H1 (cell line): ENCODE data around the gene TARP.
A peak's percentile ranks its signal among the peaks of the same experiment; 100 is the strongest.

Experiments
- CTCF ChIA-PET: fragments of 300-600 bp; sonication (Branson Sonifier 250); formaldehyde crosslinking; loops from one replicate; lab custom pipeline; 2021; ENCODE audit not compliant: partially characterized antibody; lab: Charles Lee
- POLR2A ChIA-PET: fragments of 300-600 bp; sonication (Branson Sonifier 250); formaldehyde crosslinking; loops from one replicate; lab custom pipeline; 2021; ENCODE audit warnings: inconsistent platforms; ENCODE audit not compliant: partially characterized antibody; lab: Charles Lee
- DNase-seq, 2 experiments: peaks; one replicate each; pipeline versions ENCODE4 v3.0.0 to v3.0.0-alpha.2; 2010 to 2022; ENCODE audit warnings: low spot score in 2 of 2, low read depth in 1 of 2, mixed read lengths in 1 of 2
- FAIRE-seq: peaks from 2 replicates; lab custom pipeline; 2011; peaks lifted over from hg19 to GRCh38; lab: Jason Lieb, UNC
- H2AFZ ChIP-seq: 2 replicates; pipeline ENCODE4 v1.8.1; 2012; ENCODE audit warnings: low read length, inconsistent platforms
- H2AK5ac ChIP-seq: 2 replicates; pipeline ENCODE4 v1.6.1; 2013; ENCODE audit warnings: low read depth, low read length
- H2BK120ac ChIP-seq: replicated peaks from 2 replicates; pipeline ENCODE3; 2013; ENCODE audit warnings: low read depth, low read length, inconsistent platforms
- H2BK12ac ChIP-seq: 2 replicates; pipeline ENCODE4 v1.6.1; 2013; ENCODE audit warnings: low read depth, low read length
- H2BK15ac ChIP-seq: 2 replicates; pipeline ENCODE4 v1.6.1; 2013; ENCODE audit warnings: low read length
- H2BK20ac ChIP-seq: 2 replicates; pipeline ENCODE4 v1.6.1; 2013; ENCODE audit warnings: low read length
- H2BK5ac ChIP-seq: 2 replicates; pipeline ENCODE4 v1.6.1; 2013; ENCODE audit warnings: low read depth, low read length
- H3K14ac ChIP-seq: 2 replicates; pipeline ENCODE4 v1.6.1; 2013; ENCODE audit warnings: inconsistent platforms; ENCODE audit not compliant: insufficient read length
- H3K18ac ChIP-seq: 2 replicates; pipeline ENCODE4 v1.6.1; 2013; ENCODE audit warnings: low read length; ENCODE audit errors: extremely low read depth
- H3K23ac ChIP-seq: 2 replicates; pipeline ENCODE4 v1.6.1; 2013; ENCODE audit warnings: inconsistent platforms; ENCODE audit not compliant: insufficient read length
- H3K23me2 ChIP-seq: 2 replicates; pipeline ENCODE4 v1.6.1; 2013; ENCODE audit warnings: low read depth, low read length
- H3K27ac ChIP-seq: 2 replicates; pipeline ENCODE4 v1.6.1; 2011; ENCODE audit warnings: low read depth, low read length, inconsistent platforms
- H3K27me3 ChIP-seq, 4 experiments: replicated peaks in 1 of 4; 1 replicate in 1 of 4; 2 replicates in 3 of 4; pipeline versions ENCODE4 v1.6.1 to v1.8.1; 2011 to 2013; ENCODE audit warnings: low read length in 3 of 4, mild to moderate bottlenecking in 3 of 4, inconsistent platforms in 2 of 4, mixed read lengths in 2 of 4, moderate library complexity in 1 of 4; ENCODE audit not compliant: control insufficient read depth in 3 of 4, insufficient read depth in 3 of 4; ENCODE audit errors: extremely low read depth in 1 of 4
- H3K36me3 ChIP-seq, 4 experiments: 2 replicates each; pipeline versions ENCODE4 v1.6.1 to v1.8.1; 2011 to 2013; ENCODE audit warnings: mild to moderate bottlenecking in 4 of 4, low read length in 3 of 4, moderate library complexity in 2 of 4, control low read depth in 1 of 4, inconsistent platforms in 1 of 4; ENCODE audit not compliant: insufficient read depth in 4 of 4, control insufficient read depth in 2 of 4
- H3K4ac ChIP-seq: replicated peaks from 2 replicates; pipeline ENCODE3; 2013; ENCODE audit warnings: low read length, low read depth, mixed read lengths, inconsistent platforms; ENCODE audit not compliant: insufficient read length
- H3K4me1 ChIP-seq, 4 experiments: replicated peaks in 1 of 4; 1 replicate in 1 of 4; 2 replicates in 3 of 4; pipeline versions ENCODE4 v1.6.1 to v1.8.1; 2011 to 2013; ENCODE audit warnings: low read length in 3 of 4, inconsistent platforms in 2 of 4, mixed read lengths in 1 of 4; ENCODE audit not compliant: insufficient read depth in 4 of 4, control insufficient read depth in 3 of 4
- H3K4me2 ChIP-seq, 2 experiments: 2 replicates each; pipeline versions ENCODE4 v1.6.1 to v1.8.1; 2011 to 2013; ENCODE audit warnings: low read depth in 2 of 2, low read length in 2 of 2, control low read depth in 1 of 2, inconsistent platforms in 1 of 2, mild to moderate bottlenecking in 1 of 2; ENCODE audit not compliant: insufficient read depth in 1 of 2
- H3K4me3 ChIP-seq, 4 experiments: fragments of 200-600, 300-600 bp in 1 of 4; sonication (generic), shearing (Covaris generic), sonication (Bioruptor Twin) in 1 of 4; 2 replicates each; pipeline versions ENCODE4 v1.5.1 to v1.8.1; 2011 to 2016; ENCODE audit warnings: low read length in 4 of 4, low read depth in 3 of 4, control low read depth in 2 of 4, inconsistent platforms in 2 of 4, mild to moderate bottlenecking in 2 of 4, mixed read lengths in 1 of 4, moderate library complexity in 1 of 4; ENCODE audit not compliant: insufficient read depth in 2 of 4; ENCODE audit errors: extremely low read depth in 1 of 4
- H3K56ac ChIP-seq: replicated peaks from 2 replicates; pipeline ENCODE3; 2013; ENCODE audit warnings: low read depth, mild to moderate bottlenecking, mixed read lengths, low read length, inconsistent platforms; ENCODE audit not compliant: insufficient read length
- H3K79me1 ChIP-seq: 2 replicates; pipeline ENCODE4 v1.6.1; 2013; ENCODE audit warnings: low read depth, low read length, control low read depth
- H3K79me2 ChIP-seq, 2 experiments: 2 replicates each; pipeline versions ENCODE4 v1.6.1 to v1.8.1; 2012 to 2013; ENCODE audit warnings: low read length in 2 of 2, mild to moderate bottlenecking in 2 of 2, inconsistent platforms in 1 of 2; ENCODE audit not compliant: insufficient read depth in 2 of 2, control insufficient read depth in 1 of 2
- H3K9ac ChIP-seq, 4 experiments: replicated peaks in 1 of 4; 1 replicate in 1 of 4; 2 replicates in 3 of 4; pipeline versions ENCODE4 v1.6.1 to v1.8.1; 2011 to 2013; ENCODE audit warnings: low read depth in 3 of 4, low read length in 3 of 4, control low read depth in 2 of 4, mild to moderate bottlenecking in 2 of 4, moderate library complexity in 2 of 4, inconsistent platforms in 1 of 4; ENCODE audit errors: extremely low read depth in 1 of 4
- H3K9me3 ChIP-seq, 2 experiments: 2 replicates each; pipeline versions ENCODE4 v1.6.1 to v1.8.1; 2012 to 2013; ENCODE audit warnings: mild to moderate bottlenecking in 2 of 2, moderate library complexity in 2 of 2, control low read depth in 1 of 2, inconsistent platforms in 1 of 2, low read depth in 1 of 2, low read length in 1 of 2, mixed read lengths in 1 of 2; ENCODE audit not compliant: insufficient read depth in 2 of 2
- H4K20me1 ChIP-seq, 2 experiments: replicated peaks in 1 of 2; 2 replicates each; pipeline versions ENCODE3 to v1.8.1; 2011 to 2013; ENCODE audit warnings: inconsistent platforms in 2 of 2, low read length in 2 of 2, mild to moderate bottlenecking in 1 of 2; ENCODE audit not compliant: insufficient read depth in 2 of 2, control insufficient read depth in 1 of 2
- H4K5ac ChIP-seq: 2 replicates; pipeline ENCODE4 v1.6.1; 2013; ENCODE audit warnings: low read length, low read depth, mixed read lengths, inconsistent platforms; ENCODE audit not compliant: insufficient read length
- H4K8ac ChIP-seq: 2 replicates; pipeline ENCODE4 v1.8.0; 2013; ENCODE audit warnings: mild to moderate bottlenecking, moderate library complexity, low read length, inconsistent platforms; ENCODE audit not compliant: insufficient read depth; ENCODE audit errors: extremely low read depth
- H4K91ac ChIP-seq: replicated peaks from 2 replicates; pipeline ENCODE3; 2013; ENCODE audit warnings: low read length, mixed read lengths, inconsistent platforms; ENCODE audit not compliant: insufficient read length
- ATF2 ChIP-seq: IDR thresholded peaks from 2 replicates; pipeline ENCODE4 v1.6.1; 2012; ENCODE audit warnings: low read length, inconsistent platforms
- CTCF ChIP-seq, 3 experiments: IDR thresholded peaks; 1 replicate in 2 of 3; 2 replicates in 1 of 3; pipeline versions ENCODE4 v1.5.1 to v1.6.1; 2011; ENCODE audit warnings: low read length in 3 of 3, mild to moderate bottlenecking in 3 of 3, inconsistent platforms in 2 of 3, low read depth in 1 of 3, moderate library complexity in 1 of 3; ENCODE audit not compliant: insufficient read depth in 1 of 3; ENCODE audit errors: control extremely low read depth in 1 of 3
- EP300 ChIP-seq, 2 experiments: IDR thresholded peaks; 1 replicate in 1 of 2; 2 replicates in 1 of 2; pipeline ENCODE4 v1.6.1; 2011 to 2012; ENCODE audit warnings: low read depth in 2 of 2, low read length in 2 of 2, mild to moderate bottlenecking in 2 of 2, borderline replicate concordance in 1 of 2, inconsistent platforms in 1 of 2, moderate library complexity in 1 of 2
- RAD21 ChIP-seq, 2 experiments: IDR thresholded peaks in 1 of 2; conservative IDR thresholded peaks in 1 of 2; 2 replicates each; pipeline ENCODE4 v1.6.1; 2011; ENCODE audit warnings: low read depth in 2 of 2, low read length in 2 of 2, improper control_type of control experiment in 1 of 2, inconsistent platforms in 1 of 2, mild to moderate bottlenecking in 1 of 2, moderate library complexity in 1 of 2
- WGBS, 2 experiments: shearing (Covaris generic) in 1 of 2; methylation state at CpG; one replicate each; pipeline versions ENCODE4 v1.1.6 to v1.1.7; 2013 to 2015; ENCODE audit warnings: low lambda C conversion rate in 2 of 2, mixed read lengths in 2 of 2, inconsistent platforms in 1 of 2, low coverage in 1 of 2, missing lambda C conversion rate in 1 of 2; ENCODE audit not compliant: insufficient replicate concordance in 2 of 2, insufficient coverage in 1 of 2, insufficient read length in 1 of 2; ENCODE audit errors: extremely low coverage in 1 of 2, missing lambda C conversion rate in 1 of 2; 5-methylcytosine and 5-hydroxymethylcytosine counted together
- TF ChIP-seq, protein P1 (sequence below): IDR thresholded peaks from 2 replicates; pipeline ENCODE4 v1.6.1; 2012; ENCODE audit warnings: inconsistent platforms

Gene TARP

GRCh38 chr7:38291117-38291647 lies 17.7 kb upstream of the TARP start:
- Histone ChIP-seq H3K23ac (no peak overlapping the region), H3K36me3 (no peaks in the 10 kb centered on the region), H3K4me3 (no peak overlapping the region), H3K4me2 (no peak overlapping the region), H2AFZ (no peak overlapping the region), H2BK12ac (no peak overlapping the region), H3K27me3 (no peaks in the 10 kb centered on the region), H2BK120ac (no peak overlapping the region), H2AK5ac (no peak overlapping the region), H3K79me1 (no peaks in the 10 kb centered on the region), H3K23me2 (no peaks in the 10 kb centered on the region), H4K20me1 (no peaks in the 10 kb centered on the region), H3K27ac (no peak overlapping the region), H3K79me2 (no peaks in the 10 kb centered on the region), H3K9ac (no peak overlapping the region), H2BK15ac (no peak overlapping the region), H4K8ac (no peak overlapping the region), H3K56ac (no peak overlapping the region), H3K14ac (no peak overlapping the region), H3K4me1 (no peaks in the 10 kb centered on the region), H2BK20ac (no peak overlapping the region), H3K18ac (no peak overlapping the region), H3K9me3 (no peaks in the 10 kb centered on the region), H4K5ac (no peak overlapping the region), H2BK5ac (no peak overlapping the region), H4K91ac (no peak overlapping the region), H3K4ac (no peak overlapping the region)
- no peak for FAIRE-seq
- 81% methylated on average over 9 of the region's 9 CpGs; no CpG with 5 or more reads in 1 of the 2 experiments for WGBS, 2 experiments
- ChIA-PET CTCF (interaction anchor here (1.0 to 3.3 kb wide), 8 partner anchors 8 to 182 kb away, joined by 3 to 13 read pairs (median 6); no protein-coding TSS in a partner anchor), POLR2A (no interaction called here)
- TF ChIP-seq, protein P1, sequence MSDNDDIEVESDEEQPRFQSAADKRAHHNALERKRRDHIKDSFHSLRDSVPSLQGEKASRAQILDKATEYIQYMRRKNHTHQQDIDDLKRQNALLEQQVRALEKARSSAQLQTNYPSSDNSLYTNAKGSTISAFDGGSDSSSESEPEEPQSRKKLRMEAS = peak; percentile 60; the same call in 1 of the 2 replicates
- no peak for TF ChIP-seq EP300 (IDR thresholded peaks at IDR 0.05; ENCODE audit: borderline replicate concordance in 1 of 2, low read depth in 2 of 2, low read length in 2 of 2)
- peak; percentile 43 to 63 (median 60) for TF ChIP-seq CTCF (IDR thresholded peaks at IDR 0.05; ENCODE audit: control extremely low read depth in 1 of 3, insufficient read depth in 1 of 3, low read depth in 1 of 3, low read length in 3 of 3)
- peak; percentile 18 to 33; a peak in 2 of 4 replicates for TF ChIP-seq RAD21 (IDR thresholded peaks at IDR 0.05 in 1 of 2, conservative IDR thresholded peaks at IDR 0.05 in 1 of 2; ENCODE audit: low read depth in 2 of 2, low read length in 2 of 2)
- no peak for TF ChIP-seq ATF2
- DNase-seq = no peak
